DMS53 treated with DMSO at 0.1 percent for 48 hours (cell line): ENCODE data around the gene MATCAP1.

Experiments used
- DNase-seq: peaks from one replicate; lab custom pipeline; 2025; ENCODE audit not compliant: unreplicated experiment; lab: John Stamatoyannopoulos, UW

The MATCAP1 gene

GRCh38 chr16:67191995-67192681, 8.4 kb upstream of the MATCAP1 start, which contains the start of gene E2F4:
Gene E2F4 (plus strand): TSS chr16:67192155. CDS start chr16:67192228, 73 bp downstream.
- DNase-seq, result peak; percentile 77

GRCh38 chr16:67191411-67191994, 7.7 kb upstream of the MATCAP1 start:
- DNase-seq, result no peak

- no peak for DNase-seq
Measured at GRCh38 chr16:67190448-67191399, 7.0 kb upstream of the MATCAP1 start.

GRCh38 chr16:67190041-67190440, 6.3 kb upstream of the MATCAP1 start, which contains the start of gene EXOC3L1:
Gene EXOC3L1 (minus strand): TSS chr16:67190136. CDS start chr16:67189676, 460 bp downstream.
- DNase-seq, result no peak

- DNase-seq, result no peak
Measured at GRCh38 chr16:67188798-67189197, 5.0 kb upstream of the MATCAP1 start.

- no peak for DNase-seq
Measured at GRCh38 chr16:67188323-67188722, 4.6 kb upstream of the MATCAP1 start.

GRCh38 chr16:67187175-67187890, 3.6 kb upstream of the MATCAP1 start:
- no peak for DNase-seq

GRCh38 chr16:67186550-67186950, 2.8 kb upstream of the MATCAP1 start:
- no peak for DNase-seq

- no peak for DNase-seq
Measured at GRCh38 chr16:67185651-67186134, 1.9 kb upstream of the MATCAP1 start.

GRCh38 chr16:67184995-67185650, 1.4 kb upstream of the MATCAP1 start:
- DNase-seq, result peak; percentile 79

- peak; percentile 66 for DNase-seq
Measured at GRCh38 chr16:67184453-67184994, 761 bp upstream of the MATCAP1 start.

- no peak for DNase-seq
Measured at GRCh38 chr16:67183284-67183626, 508 bp downstream of the MATCAP1 start.

GRCh38 chr16:67182288-67182687, 1.5 kb downstream of the MATCAP1 start:
- DNase-seq, result no peak

- no peak for DNase-seq
Measured at GRCh38 chr16:67181346-67181745, 2.4 kb downstream of the MATCAP1 start.

- DNase-seq, result no peak
Measured at GRCh38 chr16:67180166-67180565, 3.6 kb downstream of the MATCAP1 start.

- DNase-seq, result no peak
Measured at GRCh38 chr16:67179421-67180080, 4.2 kb downstream of the MATCAP1 start.

GRCh38 chr16:67177743-67178699, 5.7 kb downstream of the MATCAP1 start:
- DNase-seq, result peak; percentile 76

- DNase-seq, result no peak
Measured at GRCh38 chr16:67176662-67177061, 7.1 kb downstream of the MATCAP1 start.
